ENCODE results near the gene SIRT4.
"Not testable (repeated sequence)": the region's sequence is repeated elsewhere in the genome, so short reads cannot be mapped to it uniquely, and the experiment has no call there.

SIRT4 gene

GRCh38 chr12:120301962-120302815 lies at the start of gene SIRT4:
SIRT4 (plus strand) TSS chr12:120302321; CDS start chr12:120303562, 1,241 bp downstream.
- DNase-seq, result peak; percentile 90

GRCh38 chr12:120253313-120253712 lies 48.8 kb upstream of the SIRT4 start:
- DNase-seq, result not testable (repeated sequence)

- no peak for DNase-seq
Measured at GRCh38 chr12:120254809-120255208, 47.3 kb upstream of the SIRT4 start.

GRCh38 chr12:120257041-120257821 lies 44.9 kb upstream of the SIRT4 start:
- no peak for DNase-seq

- no peak for DNase-seq
Measured at GRCh38 chr12:120258323-120258896, 43.7 kb upstream of the SIRT4 start.

GRCh38 chr12:120259418-120260202 lies 42.5 kb upstream of the SIRT4 start:
- DNase-seq, result no peak

GRCh38 chr12:120260607-120261006 lies 41.5 kb upstream of the SIRT4 start:
- DNase-seq, result no peak

GRCh38 chr12:120261951-120262851 lies 39.9 kb upstream of the SIRT4 start:
- DNase-seq, result no peak

- DNase-seq, result no peak
Measured at GRCh38 chr12:120262852-120263747, 39.0 kb upstream of the SIRT4 start.

GRCh38 chr12:120263748-120264085 lies 38.4 kb upstream of the SIRT4 start:
- no peak for DNase-seq

GRCh38 chr12:120264086-120264903 lies 37.8 kb upstream of the SIRT4 start:
- DNase-seq, result no peak

- DNase-seq, result no peak
Measured at GRCh38 chr12:120264904-120265472, 37.1 kb upstream of the SIRT4 start.

GRCh38 chr12:120265473-120266179 lies 36.5 kb upstream of the SIRT4 start, which contains the start of gene PXN:
PXN (minus strand) TSS chr12:120265730; CDS start chr12:120265629, 101 bp downstream.
- peak; percentile 72 for DNase-seq

GRCh38 chr12:120266180-120266870 lies 35.8 kb upstream of the SIRT4 start:
- no peak for DNase-seq

GRCh38 chr12:120267736-120268135 lies 34.4 kb upstream of the SIRT4 start:
- DNase-seq, result no peak

GRCh38 chr12:120276734-120277133 lies 25.4 kb upstream of the SIRT4 start:
- no peak for DNase-seq

GRCh38 chr12:120278137-120279069 lies 23.7 kb upstream of the SIRT4 start:
- DNase-seq, result no peak
